NK-92 (cell line): Measurements from ENCODE around the gene ITIH6.
"Not testable (repeated sequence)": the region's sequence is repeated elsewhere in the genome, so short reads cannot be mapped to it uniquely, and the experiment has no call there.

Experiments
- DNase-seq: peaks from one replicate; lab custom pipeline; 2025; ENCODE audit not compliant: unreplicated experiment; lab: John Stamatoyannopoulos, UW

Gene ITIH6

GRCh38 chrX:54807524-54808108 lies 9.6 kb upstream of the ITIH6 start, which contains the start of gene MAGED2:
MAGED2 (plus strand) TSS chrX:54807745; CDS start chrX:54809332, 1,587 bp downstream.
- DNase-seq = no peak

- no peak for DNase-seq
These were observed 991 bp upstream of the ITIH6 start for GRCh38 chrX:54799046-54799445.

GRCh38 chrX:54794795-54795194 lies 3.3 kb downstream of the ITIH6 start:
- DNase-seq = no peak

- no peak for DNase-seq
These were observed 4.0 kb downstream of the ITIH6 start for GRCh38 chrX:54794028-54794427.

DNA sequence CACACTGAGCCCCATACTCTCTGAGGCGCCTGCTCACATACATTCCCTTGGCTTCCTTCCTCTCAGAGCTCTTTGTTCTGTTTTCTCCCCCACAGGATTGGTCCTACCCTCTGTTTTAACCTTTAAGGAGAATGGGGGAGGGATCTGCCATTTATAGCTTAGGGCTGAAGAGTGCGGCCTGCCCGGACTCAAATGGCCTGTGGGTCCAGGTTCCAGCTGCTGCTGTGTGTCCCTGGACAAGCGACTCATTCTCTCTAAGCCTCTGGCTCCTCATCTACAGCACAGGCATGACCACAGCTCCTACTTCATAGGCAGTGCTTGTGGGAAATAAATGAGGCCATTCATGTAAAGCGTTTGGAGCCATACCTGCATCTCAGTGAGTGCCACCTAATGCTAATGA lies 8.7 kb downstream of the ITIH6 start:
- not testable (repeated sequence) for DNase-seq

GRCh38 chrX:54788446-54788845 lies 9.6 kb downstream of the ITIH6 start:
- DNase-seq = no peak

DNA sequence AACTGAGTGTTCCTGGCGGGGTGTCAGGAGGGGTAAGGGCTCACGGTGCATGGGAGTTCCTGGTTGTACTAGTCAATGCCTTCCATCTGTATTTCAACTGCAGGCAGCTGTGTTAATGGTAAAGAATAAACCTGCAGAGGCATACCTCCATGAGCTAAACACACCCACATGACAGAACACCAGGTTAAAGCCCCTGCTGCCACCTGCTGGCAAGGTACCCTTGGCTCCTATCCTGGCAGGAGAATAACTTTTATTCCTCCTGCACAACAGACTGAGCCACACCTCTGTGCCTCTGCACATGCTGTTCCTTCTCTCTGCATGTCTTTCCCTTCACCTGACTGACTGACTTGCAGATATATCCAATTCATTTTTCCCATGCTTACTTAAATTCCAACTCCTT lies 11.1 kb downstream of the ITIH6 start:
- DNase-seq = no peak

DNA sequence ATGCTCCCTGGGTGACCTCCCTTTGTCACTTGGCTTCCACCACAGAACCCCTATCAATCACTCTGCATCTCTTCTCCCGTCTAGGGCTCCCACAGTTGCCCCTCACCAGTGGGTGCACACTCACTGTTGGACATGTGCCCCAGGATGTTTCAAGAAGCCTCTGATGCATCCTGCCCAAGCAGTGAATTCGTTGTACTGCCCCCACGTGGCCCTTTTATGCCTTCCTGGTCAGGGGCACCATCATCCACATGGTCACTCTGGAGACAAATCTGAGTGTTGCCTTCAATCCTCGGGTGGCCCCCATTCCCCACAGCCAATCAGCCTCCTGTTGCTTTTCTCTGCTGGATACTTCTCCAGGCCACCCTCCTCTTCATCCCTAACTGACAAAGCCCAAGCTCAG lies 12.2 kb downstream of the ITIH6 start:
- no peak for DNase-seq

GRCh38 chrX:54776987-54777672 lies 20.9 kb downstream of the ITIH6 start:
- DNase-seq = no peak

DNA sequence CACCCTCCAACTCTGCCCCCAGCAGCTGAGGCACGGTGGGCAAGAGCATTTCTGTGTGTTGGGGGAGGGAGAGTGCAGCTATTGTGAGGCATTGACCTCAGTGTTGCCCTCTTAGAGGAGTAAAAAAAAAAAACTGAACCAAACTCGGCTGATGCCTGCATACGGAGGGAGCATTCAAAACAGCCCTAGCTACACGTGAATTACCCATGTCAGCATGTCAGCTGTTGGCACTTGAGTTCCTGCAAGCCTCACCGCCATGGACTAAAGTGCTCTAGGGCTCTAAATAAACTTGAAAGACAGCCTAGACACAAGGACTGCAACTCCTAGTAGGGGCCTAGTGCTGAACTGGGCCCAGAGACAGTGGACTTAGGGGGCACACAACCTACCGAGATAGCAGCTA lies 22.0 kb downstream of the ITIH6 start:
- no peak for DNase-seq

DNA sequence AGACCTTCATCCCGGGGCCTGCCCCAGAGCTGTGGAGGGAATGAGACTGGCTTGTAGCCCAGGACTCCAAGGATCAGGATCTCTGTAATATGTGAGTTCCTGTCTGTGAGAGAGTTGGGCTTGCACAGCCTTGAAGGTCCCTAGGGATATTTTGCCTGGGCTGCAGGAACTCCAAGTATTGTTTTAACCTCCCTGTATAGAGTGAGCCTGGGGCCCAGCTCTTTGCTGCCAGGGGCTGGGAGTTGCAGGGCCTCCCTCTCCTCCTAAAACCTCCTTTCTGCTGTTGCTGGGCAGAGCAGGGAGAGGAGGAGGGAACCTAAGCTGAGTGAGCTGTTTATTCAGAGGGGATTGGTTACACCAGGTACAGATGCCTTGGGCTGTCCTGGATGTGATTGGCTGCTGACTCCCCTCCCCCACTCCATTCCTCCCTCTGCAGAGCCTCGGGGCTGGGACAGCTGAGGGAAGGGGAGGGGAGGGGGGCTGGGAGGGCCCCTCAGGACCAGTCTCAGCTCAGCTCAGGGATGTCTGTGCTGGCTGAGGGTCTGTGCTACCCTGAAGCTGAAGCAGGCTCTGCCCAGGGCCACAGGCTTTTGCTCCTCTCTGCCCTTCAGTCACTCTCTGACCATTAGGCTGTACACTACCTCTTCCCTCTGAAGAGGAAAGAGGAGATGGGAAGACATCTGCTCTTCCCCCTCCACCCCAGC lies 23.5 kb downstream of the ITIH6 start:
- not testable (repeated sequence) for DNase-seq

DNA sequence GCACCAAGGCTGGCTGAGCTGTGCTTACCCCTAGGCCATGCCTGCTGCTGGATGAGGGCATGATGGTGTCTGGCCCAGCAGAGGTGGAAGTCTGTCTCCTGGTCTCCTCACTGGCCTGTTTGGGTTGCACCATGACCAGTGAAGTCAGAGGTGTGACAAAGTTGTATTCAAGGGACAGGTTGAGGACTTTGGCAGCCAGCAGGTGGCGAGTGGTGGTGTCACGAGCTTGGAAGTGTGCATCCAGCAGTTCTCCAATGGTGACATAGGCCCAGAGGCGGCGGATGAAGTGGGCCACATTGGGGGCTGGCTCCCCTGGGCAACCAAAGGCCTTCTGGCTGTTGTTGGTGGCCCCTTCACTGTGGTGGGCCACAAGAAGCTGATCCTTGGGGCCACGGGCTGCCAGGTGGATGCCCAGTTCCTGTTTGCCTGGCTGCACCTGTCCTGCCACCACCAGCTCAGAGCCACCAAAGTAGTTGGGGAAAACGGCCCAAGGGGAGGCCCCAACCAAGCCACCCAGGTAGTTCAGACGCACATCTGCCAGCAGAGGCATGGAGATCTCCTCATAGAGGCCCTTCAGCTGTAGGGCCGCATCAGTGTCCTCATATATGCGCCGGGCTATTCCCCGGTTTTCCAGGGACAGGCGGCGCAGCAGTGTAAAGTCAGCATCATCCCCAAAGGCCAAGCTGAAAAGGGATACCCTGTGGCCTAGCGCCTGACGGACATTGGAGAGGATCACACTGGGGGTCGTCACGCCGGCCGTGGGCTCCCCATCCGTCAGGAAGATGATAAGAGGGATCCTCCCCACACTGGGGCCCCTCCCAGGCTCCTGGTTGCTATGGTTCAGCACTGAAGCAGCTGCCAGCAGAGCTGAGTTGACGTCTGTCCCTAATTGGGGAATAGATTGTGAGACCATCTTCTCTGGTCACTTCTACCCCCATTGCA lies 39.7 kb downstream of the ITIH6 start:
- DNase-seq = no peak

DNA sequence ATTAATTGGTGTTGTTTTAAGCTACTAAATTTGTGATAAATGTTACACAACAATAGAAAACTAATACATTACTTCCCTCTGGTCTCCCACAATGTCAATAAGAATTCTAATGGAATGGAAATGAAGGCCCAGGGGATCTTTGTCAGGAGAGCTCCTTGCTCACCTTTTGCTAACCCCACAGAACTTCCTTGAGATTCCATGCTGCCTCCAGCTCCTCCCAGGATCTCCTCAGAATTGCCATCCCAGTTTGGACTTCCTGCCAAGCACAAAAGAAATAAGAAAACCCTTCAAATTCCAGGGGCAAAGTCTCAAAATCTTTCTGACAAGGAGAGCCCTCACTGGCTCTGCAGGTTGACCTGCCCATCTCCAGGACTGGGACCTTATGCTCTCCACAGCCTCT lies 43.2 kb downstream of the ITIH6 start:
- DNase-seq = no peak

DNA sequence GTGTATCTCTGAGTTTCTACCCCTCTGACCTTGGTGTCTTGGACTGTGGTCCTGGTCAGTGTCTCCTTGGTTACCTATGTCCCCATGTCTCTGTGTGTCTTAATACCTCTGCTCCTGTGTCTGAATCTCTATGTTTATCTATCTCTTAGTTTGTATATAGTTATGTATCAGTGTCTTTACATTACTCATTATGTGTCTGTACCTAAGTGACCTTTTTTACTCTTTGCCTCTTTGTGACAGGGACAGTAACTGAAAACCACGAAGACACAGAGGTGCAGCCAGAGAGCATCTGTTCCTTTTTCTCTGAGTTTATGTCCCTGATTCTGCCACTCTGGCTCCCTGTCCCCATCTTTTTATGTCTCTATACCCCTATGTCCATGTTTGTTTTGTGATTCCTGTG lies 49.4 kb downstream of the ITIH6 start:
- DNase-seq = no peak

GRCh38 chrX:54747733-54748393 lies 50.2 kb downstream of the ITIH6 start:
- DNase-seq = no peak

GRCh38 chrX:54746928-54747327 lies 51.1 kb downstream of the ITIH6 start:
- no peak for DNase-seq

DNA sequence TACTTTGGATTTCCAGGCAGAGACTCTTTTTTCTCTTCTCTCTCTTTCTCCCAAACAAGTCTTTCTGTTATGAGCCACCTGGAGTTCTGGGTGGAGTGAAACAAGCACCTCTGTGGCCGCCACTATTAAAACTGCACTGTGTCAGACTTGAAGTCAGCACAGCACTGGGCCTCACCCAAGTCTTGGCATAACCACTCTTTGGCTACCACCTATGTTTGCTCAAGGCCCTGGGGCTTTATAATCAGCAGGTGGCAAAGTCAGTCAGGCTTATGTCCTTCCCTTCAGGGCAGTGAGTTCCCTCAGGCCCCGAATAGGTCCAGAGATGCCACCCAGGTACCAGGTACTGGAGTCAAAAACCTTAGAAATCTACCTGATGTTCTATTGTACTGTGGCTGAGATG lies 52.4 kb downstream of the ITIH6 start:
- DNase-seq = no peak

DNA sequence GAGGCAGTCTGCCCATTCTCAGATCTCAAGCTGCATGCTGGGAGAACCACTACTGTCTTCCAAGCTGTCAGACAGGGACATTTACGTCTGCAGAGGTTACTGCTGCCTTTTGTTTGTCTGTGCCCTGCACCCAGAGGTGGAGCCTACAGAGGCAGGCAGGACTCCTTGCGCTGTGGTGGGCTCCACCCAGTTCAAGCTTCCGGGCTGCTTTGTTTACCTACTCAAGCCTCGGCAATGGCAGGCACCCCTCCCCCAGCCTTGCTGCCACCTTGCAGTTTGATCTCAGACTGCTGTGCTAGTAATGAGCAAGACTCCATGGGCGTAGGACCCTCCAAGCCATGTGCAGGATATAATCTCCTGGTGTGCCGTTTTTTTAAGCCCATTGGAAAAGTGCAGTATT lies 59.5 kb downstream of the ITIH6 start:
- not testable (repeated sequence) for DNase-seq

- DNase-seq = not testable (repeated sequence)
These were observed 61.6 kb downstream of the ITIH6 start for GRCh38 chrX:54736298-54736942.

DNA sequence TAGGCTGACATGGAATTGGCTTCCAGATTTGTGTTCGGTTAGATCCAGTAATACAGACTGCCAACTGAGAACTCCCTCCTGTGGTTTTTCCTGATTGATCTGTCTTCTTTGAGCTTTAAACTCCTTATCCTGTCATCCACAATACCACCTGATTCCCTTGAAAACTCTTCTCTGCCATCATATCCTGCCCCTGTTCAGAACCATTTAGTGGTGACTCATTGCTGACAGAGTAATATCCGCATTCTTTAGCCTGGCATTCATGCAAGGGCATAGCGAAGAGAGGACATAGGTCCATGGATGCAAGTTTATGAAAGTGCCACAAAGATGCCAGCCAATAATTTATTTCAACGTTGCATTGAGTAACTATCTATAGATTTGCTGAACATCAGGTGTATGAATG lies 76.6 kb downstream of the ITIH6 start:
- no peak for DNase-seq
